Muscle of leg (tissue), 11 donors: Measurements from ENCODE around the gene BCAS3. TPM values are rescaled to one million over a fixed set of nuclear protein-coding genes. Genes with fewer than 3 reads are reported as not detected.
A peak's percentile ranks its signal among the peaks of the same experiment; 100 is the strongest.
"Not testable (repeated sequence)": the region's sequence is repeated elsewhere in the genome, so short reads cannot be mapped to it uniquely, and the experiment has no call there.

Source experiments
- DNase-seq: peaks from one replicate; pipeline ENCODE4 v3.0.0; 2013
- H3K27ac ChIP-seq: one replicate; pipeline ENCODE4 v1.5.1; 2013; ENCODE audit warnings: mild to moderate bottlenecking, low read length, control low read depth
- H3K27me3 ChIP-seq: one replicate; pipeline ENCODE4 v1.6.1; 2013; ENCODE audit warnings: low read length; ENCODE audit not compliant: control insufficient read depth, insufficient read depth
- H3K36me3 ChIP-seq: one replicate; pipeline ENCODE4 v1.6.1; 2013; ENCODE audit warnings: low read length; ENCODE audit not compliant: control insufficient read depth, insufficient read depth
- H3K4me1 ChIP-seq: one replicate; pipeline ENCODE4 v1.6.1; 2013; ENCODE audit warnings: low read length; ENCODE audit not compliant: control insufficient read depth, insufficient read depth
- H3K4me3 ChIP-seq: one replicate; pipeline ENCODE4 v1.5.1; 2013; ENCODE audit warnings: low read length, control low read depth
- H3K9me3 ChIP-seq: replicated peaks from 2 replicates; pipeline ENCODE4 v1.6.1; 2013; ENCODE audit warnings: low read depth, low read length; ENCODE audit not compliant: control insufficient read depth
- WGBS: methylation state at CpG from one replicate; pipeline ENCODE4 v1.1.5; 2013; ENCODE audit warnings: missing lambda C conversion rate; ENCODE audit not compliant: insufficient coverage; 5-methylcytosine and 5-hydroxymethylcytosine counted together
- polyA plus RNA-seq, 8 donors: library from polyadenylated mRNA; unstranded; fragments of 120-200 nt; gene quantifications; one replicate each; pipeline versions ENCODE4 v1.2.1 to v1.2.3, GENCODE V29; 2013; ENCODE audit warnings: inconsistent platforms in 1 of 8, low replicate concordance in 1 of 8; ENCODE audit not compliant: insufficient read length in 8 of 8, insufficient read depth in 1 of 8
- total RNA-seq: library from RNA; stranded (reverse); fragments of 120-200 nt; gene quantifications from one replicate; pipeline ENCODE4 v1.2.4, GENCODE V29; 2013

Gene BCAS3
- total and polyA plus RNA-seq, 9 donors: 7.6 to 15.8 (median 9.5) TPM

GRCh38 chr17:61135782-61136181 lies 458.1 kb downstream of the BCAS3 start:
- 44% methylated on average over 12 of the region's 14 CpGs for WGBS
- no peaks in the 10 kb centered on the region for H3K36me3 ChIP-seq
- no peaks in the 10 kb centered on the region for H3K9me3 ChIP-seq
- peak overlapping the region; percentile 18 for H3K4me3 ChIP-seq
- no peaks in the 10 kb centered on the region for H3K27me3 ChIP-seq
- DNase-seq: no peak
- H3K27ac ChIP-seq: peak overlapping the region; percentile 52
- peaks cover 2% of the 10 kb centered on the region for H3K4me1 ChIP-seq

GRCh38 chr17:61136296-61136695 lies 458.6 kb downstream of the BCAS3 start:
- H3K4me3 ChIP-seq: no peak overlapping the region

GRCh38 chr17:61139219-61139618 lies 461.6 kb downstream of the BCAS3 start:
- H3K4me3 ChIP-seq: no peak overlapping the region
- 100% methylated on average over 1 of the region's 4 CpGs for WGBS
- peak; percentile 69 for DNase-seq
- no peaks in the 10 kb centered on the region for H3K27me3 ChIP-seq
- H3K9me3 ChIP-seq: no peaks in the 10 kb centered on the region
- H3K36me3 ChIP-seq: no peaks in the 10 kb centered on the region
- peaks cover 2% of the 10 kb centered on the region for H3K4me1 ChIP-seq
- H3K27ac ChIP-seq: no peak overlapping the region

More at GRCh38 chr17:61136296-61136695, 458.6 kb downstream of the BCAS3 start:
- no CpG with 5 or more reads among the region's 7 CpGs for WGBS
- Histone ChIP-seq H3K36me3 (no peaks in the 10 kb centered on the region), H3K27me3 (no peaks in the 10 kb centered on the region), H3K9me3 (no peaks in the 10 kb centered on the region), H3K4me1 (peaks cover 2% of the 10 kb centered on the region), H3K27ac (peak overlapping the region; percentile 52)
- no peak for DNase-seq

- DNase-seq: no peak
- Histone ChIP-seq H3K4me3 (no peak overlapping the region), H3K36me3 (no peaks in the 10 kb centered on the region), H3K27me3 (no peaks in the 10 kb centered on the region), H3K4me1 (peaks cover 6% of the 10 kb centered on the region), H3K27ac (no peak overlapping the region), H3K9me3 (no peaks in the 10 kb centered on the region)
- 93% methylated on average over 3 of the region's 3 CpGs for WGBS
These were observed 462.6 kb downstream of the BCAS3 start for GRCh38 chr17:61140081-61140786.

GRCh38 chr17:61143026-61143425 lies 465.4 kb downstream of the BCAS3 start:
- Histone ChIP-seq H3K27ac (no peak overlapping the region), H3K27me3 (no peaks in the 10 kb centered on the region), H3K4me3 (no peak overlapping the region), H3K4me1 (peaks cover 11% of the 10 kb centered on the region), H3K36me3 (no peaks in the 10 kb centered on the region), H3K9me3 (no peaks in the 10 kb centered on the region)
- WGBS: no CpG with 5 or more reads among the region's 1 CpG
- no peak for DNase-seq

- no peaks in the 10 kb centered on the region for H3K27me3 ChIP-seq
- WGBS: no CpG with 5 or more reads among the region's 2 CpGs
- H3K9me3 ChIP-seq: no peaks in the 10 kb centered on the region
- no peak overlapping the region for H3K4me3 ChIP-seq
- DNase-seq: no peak
- H3K4me1 ChIP-seq: peaks cover 11% of the 10 kb centered on the region
- H3K36me3 ChIP-seq: no peaks in the 10 kb centered on the region
- peak overlapping the region; percentile 31 for H3K27ac ChIP-seq
These were observed 466.5 kb downstream of the BCAS3 start for GRCh38 chr17:61144137-61144536.

- DNase-seq: peak; percentile 65
- Histone ChIP-seq H3K4me3 (no peak overlapping the region), H3K9me3 (no peaks in the 10 kb centered on the region), H3K27ac (peak overlapping the region; percentile 31), H3K36me3 (no peaks in the 10 kb centered on the region), H3K4me1 (peaks cover 11% of the 10 kb centered on the region), H3K27me3 (no peaks in the 10 kb centered on the region)
- WGBS: 11% methylated on average over 4 of the region's 11 CpGs
These were observed 467.2 kb downstream of the BCAS3 start for GRCh38 chr17:61144617-61145564.

GRCh38 chr17:61146833-61147232 lies 469.2 kb downstream of the BCAS3 start:
- H3K27ac ChIP-seq, DNase-seq, H3K36me3 ChIP-seq, H3K27me3 ChIP-seq, H3K9me3 ChIP-seq, H3K4me3 ChIP-seq: not testable (repeated sequence)
- H3K4me1 ChIP-seq: peaks cover 11% of the 10 kb centered on the region
- WGBS: 98% methylated on average over 4 of the region's 8 CpGs

- H3K4me3 ChIP-seq: no peak overlapping the region
- no peak overlapping the region for H3K27ac ChIP-seq
- no peaks in the 10 kb centered on the region for H3K36me3 ChIP-seq
- no peak for DNase-seq
- H3K9me3 ChIP-seq: no peaks in the 10 kb centered on the region
- peaks cover 11% of the 10 kb centered on the region for H3K4me1 ChIP-seq
- no peaks in the 10 kb centered on the region for H3K27me3 ChIP-seq
- no CpG with 5 or more reads among the region's 6 CpGs for WGBS
These were observed 471.6 kb downstream of the BCAS3 start for GRCh38 chr17:61149106-61149825.
